HG03354 (cell line): ENCODE results near the gene PIK3R1.

ENCODE experiments used
- ATAC-seq: cut with Tn5 transposase; IDR thresholded peaks from one replicate; pipeline ENCODE4 v1.9.1; 2021; ENCODE audit warnings: mild to moderate bottlenecking; ENCODE audit not compliant: unreplicated experiment, poor library complexity, severe bottlenecking

Gene PIK3R1

DNA sequence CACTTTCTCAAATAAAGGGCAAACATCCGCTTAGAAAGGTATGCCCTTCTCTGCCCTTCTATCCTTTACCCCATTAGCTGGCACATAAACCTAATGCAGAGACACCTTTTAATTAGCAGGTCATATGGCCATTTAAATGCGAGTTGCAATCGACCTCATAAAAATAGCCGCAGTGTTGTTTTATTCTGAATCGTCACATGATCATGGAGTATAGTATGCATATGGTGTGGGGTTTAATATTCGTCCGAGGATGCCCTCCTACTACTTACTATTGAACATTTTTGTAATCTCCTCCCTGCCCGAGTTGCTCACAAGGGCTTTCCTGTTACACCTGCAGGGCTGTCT, 72.0 kb downstream of the PIK3R1 start:
- no peak for ATAC-seq

DNA sequence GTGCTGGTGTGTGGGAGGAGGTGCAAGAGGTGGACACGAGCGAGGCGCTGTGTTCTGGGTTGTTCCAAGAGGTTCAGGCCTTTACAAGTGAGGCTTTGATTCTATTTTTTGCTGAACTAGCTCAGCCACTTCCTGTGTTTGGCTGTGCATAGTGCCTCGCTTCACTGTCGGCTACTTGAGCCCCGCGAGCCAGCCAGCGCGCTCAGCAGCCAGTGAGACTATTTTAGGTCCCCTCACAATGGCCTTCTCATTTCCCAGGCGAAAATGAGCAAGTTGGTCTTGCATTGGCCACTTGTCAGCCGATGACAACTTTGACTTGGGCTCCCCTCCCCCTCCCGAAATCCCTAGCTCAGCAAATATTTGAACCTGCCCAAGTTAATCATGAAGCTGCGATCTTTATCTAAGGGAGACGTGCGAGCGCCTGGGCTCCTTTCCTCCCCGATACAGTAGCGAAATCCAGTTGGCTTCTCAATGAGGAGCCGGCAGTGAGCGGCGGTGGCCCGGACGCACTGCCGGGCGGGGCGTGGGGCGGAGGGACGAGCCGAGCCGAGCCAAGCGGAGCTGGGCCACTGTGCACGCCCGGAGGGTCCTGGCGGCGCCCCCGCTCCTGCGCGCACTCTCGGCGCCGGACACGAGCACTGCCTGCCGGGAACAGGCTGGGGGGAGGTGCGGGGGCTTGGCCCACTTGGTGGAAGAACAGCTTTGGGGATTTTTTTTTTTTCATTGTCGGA, 72.6 kb downstream of the PIK3R1 start:
- peak; percentile 78 for ATAC-seq

DNA sequence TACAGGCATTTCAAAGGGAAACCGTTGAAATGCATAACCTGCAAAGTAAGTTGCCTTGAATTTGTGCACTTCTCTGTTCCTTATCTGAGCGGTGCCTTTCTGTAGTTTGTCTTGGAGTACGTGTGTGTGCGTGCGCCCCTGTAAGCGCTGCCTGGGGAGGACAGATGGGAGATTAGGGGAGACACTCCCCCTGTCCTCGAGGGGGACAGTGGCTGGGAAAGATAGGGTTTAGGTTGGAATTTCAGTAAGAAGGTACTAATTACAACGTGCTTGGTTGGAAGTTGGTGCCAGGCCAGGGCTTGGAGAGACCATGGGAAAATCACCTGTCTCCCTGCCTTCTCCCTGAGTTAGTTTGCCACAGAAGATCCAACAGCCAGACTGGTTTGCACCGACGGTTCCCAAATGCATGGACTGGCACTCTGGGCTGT, 73.2 kb downstream of the PIK3R1 start:
- peak; percentile 20 for ATAC-seq

DNA sequence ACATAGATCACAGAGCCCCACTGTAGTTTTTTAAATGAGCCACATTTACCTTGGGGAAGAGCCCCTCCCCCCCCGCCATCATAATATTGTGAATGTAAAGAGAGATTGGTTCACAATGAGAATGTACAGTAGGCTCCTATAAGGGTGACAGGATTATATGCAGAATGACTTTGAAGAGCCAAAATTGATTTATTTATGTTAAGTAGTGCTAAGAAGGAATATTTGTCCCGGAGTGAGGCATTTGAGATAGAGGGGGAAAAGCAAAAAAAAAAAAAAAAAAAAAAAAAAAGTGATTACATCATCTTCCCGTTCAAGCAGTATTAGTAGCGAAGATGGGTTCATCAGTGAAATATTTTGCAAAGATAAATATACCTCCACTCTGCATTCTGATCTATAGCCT, 73.9 kb downstream of the PIK3R1 start:
- ATAC-seq = no peak

DNA sequence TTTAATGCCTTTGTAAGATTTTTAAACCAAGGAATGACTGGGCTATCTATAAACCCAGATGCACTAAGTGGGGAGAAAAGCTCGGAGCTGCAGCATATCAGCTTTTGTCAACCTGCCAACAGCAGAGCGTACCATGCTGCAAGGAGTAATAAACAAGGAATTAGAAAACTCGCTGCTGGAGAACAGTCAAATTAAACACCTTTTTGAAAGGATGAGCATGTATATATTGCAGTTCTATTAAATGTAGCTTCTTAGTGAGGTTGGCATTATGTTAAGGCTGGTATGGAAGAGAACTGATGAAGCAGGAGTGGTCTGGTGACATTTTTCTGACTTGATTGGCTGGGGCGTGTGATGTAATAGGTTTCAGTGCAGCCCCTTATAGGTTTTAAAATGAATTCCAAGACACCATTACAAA, 74.7 kb downstream of the PIK3R1 start:
- no peak for ATAC-seq

DNA sequence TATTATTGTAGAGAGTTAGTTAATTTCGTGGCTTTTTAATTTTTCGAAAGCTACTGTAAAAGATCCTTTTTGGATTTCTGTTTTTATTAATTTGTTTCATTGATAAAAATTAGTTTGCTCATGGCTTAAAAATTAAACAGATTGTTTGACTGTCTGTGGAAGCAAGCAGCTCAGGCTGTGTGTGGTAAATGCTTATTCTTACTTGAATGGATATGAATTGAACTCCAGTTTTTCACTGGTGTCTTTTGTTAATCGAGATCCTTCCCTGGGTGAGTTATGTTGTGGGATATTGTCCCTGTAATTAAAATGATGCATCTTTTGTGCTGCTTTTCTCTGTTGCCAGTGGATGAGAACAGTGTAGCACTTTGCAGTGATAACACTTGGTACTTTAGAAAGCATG, 75.3 kb downstream of the PIK3R1 start:
- ATAC-seq = no peak

DNA sequence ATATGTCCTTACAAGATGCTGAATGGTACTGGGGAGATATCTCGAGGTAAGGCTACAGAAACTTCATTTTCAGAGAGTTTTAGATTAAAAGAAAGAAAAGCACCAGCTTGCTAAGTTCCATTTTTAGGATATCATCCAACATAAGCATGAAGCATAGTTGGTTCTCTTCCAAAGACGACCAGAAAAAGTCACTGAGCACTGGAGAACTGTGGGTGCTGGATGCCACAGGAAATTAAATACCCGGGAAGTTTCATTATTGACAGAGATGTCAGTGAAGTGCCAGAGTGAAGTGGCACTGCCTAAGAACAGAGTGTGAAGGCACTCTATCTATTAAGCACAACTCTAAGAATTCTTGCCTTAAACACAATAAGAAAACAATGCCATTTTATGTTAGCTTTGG, 76.8 kb downstream of the PIK3R1 start:
- no peak for ATAC-seq

DNA sequence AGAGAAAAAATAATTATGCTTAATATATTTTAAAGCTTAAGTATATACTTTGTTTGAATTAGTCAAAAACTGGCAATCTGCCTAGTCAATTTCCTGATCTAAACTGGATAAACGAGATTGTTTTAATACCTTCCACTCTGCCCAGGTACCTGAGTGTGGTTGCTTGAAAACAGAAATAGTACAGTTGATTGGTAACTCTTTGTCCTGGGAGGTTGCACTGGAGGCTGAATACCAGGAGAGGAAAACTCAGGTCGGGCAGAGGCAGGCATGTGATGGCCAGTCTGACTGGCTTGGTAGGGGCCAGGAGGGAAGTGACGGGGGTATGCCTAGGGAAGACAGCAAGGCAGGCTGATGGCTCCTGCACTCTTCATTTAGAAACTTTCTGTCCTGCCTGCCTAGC, 80.2 kb downstream of the PIK3R1 start:
- no peak for ATAC-seq

DNA sequence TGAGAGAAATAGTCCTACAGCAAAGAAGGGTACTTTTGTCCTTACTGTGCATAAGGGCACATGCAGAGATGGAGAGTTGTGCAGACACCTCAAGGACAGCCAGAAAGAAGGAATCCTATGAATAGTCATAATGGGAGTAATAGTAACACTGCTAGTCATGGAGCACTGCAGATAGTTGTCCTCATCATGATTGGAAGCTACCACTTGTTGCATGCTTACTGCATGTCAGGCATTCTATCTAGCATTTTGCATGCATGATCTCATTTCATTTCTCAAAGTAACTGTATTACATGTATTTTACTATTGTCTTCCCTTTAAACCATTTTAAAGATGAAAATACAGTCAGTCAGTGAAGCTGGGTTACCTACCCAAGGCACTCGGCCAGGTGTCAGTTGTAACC, 81.3 kb downstream of the PIK3R1 start:
- no peak for ATAC-seq

DNA sequence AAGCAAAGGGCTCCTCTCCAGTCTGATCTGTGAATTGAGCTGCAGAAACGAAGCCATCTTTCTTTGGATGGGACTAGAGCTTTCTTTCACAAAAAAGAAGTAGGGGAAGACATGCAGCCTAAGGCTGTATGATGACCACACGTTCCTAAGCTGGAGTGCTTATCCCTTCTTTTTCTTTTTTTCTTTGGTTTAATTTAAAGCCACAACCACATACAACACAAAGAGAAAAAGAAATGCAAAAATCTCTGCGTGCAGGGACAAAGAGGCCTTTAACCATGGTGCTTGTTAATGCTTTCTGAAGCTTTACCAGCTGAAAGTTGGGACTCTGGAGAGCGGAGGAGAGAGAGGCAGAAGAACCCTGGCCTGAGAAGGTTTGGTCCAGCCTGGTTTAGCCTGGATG, 82.1 kb downstream of the PIK3R1 start:
- no peak for ATAC-seq

DNA sequence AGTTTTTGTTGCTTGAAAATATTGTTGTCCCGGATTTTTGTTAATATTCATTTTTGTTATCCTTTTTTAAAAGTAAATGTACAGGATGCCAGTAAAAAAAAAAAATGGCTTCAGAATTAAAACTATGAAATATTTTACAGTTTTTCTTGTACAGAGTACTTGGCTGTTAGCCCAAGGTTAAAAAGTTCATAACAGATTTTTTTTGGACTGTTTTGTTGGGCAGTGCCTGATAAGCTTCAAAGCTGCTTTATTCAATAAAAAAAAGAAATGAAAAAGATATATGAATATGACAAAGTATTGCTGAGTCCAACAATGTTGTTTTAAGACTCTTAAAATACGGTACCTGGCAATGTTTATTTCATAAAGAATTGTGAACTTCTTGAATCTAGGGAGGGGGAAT, 82.9 kb downstream of the PIK3R1 start:
- no peak for ATAC-seq

DNA sequence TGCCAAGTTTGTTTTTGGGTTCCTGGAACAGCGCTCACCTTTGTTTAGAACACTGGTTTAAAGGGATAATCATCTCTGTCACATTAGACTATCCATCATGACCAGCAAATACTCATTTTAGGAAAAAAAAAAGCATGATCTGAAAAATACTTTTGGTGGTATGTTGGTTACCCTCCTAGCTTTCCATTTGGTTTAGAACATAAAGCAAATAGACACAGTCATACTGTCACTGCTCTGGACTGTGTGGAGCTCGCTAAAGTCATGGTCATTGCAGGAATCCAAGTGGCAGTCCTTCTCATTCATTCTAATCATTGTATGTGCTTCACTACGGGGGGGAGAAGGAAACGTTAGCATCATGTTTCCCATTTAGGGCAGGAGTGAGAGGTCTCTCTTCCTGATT, 83.5 kb downstream of the PIK3R1 start:
- no peak for ATAC-seq

DNA sequence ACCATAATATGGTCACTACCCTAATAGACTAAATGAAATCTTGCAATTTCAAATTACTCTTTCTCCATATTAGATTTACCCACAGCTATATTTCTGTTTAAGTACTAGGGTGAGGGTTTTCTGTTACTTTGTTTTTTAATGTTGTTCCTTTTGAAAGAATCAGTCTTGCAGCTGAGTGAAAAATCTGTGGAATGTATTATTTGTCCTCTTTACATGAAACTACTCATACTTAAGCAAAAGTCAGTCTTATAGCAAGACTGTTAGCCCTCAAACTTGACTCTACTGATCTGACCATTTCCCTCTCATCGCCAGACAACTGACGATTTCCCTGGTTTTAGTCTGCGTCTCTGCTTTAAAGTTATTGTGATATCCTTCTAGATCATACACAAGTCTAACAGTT, 84.0 kb downstream of the PIK3R1 start:
- ATAC-seq = no peak

DNA sequence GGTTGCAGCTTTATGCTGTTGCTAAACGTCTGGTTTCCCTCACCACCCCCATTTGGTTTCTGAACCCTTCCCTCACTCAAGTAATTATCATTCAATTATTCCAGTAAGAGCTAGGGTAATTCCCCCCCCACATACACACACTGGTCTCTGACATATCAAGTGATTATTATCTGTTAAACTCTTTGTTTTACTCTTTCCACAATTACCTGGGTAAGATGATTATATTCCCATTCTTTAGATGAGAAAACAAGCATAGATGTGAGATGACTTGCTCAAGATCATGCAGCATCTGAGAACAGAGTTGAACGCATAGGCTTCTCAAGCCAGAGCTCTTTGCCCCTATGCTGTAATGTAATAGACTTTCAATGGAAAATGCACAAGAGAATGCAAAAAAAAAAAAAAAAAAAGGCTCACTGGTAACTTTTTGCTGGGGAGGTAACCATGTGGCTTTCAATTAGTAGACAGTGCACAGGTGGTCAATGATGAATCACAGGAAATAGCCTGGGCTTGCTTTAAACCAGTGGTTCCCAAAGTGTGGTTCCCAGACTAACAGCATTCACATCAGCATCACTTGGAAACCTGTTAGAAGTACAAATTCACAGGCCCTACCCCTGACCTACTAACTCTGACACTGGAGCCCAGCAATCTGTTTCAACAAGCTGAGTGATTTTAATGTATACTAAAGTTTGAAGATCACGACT, 87.6 kb downstream of the PIK3R1 start:
- peak; percentile 80 for ATAC-seq

DNA sequence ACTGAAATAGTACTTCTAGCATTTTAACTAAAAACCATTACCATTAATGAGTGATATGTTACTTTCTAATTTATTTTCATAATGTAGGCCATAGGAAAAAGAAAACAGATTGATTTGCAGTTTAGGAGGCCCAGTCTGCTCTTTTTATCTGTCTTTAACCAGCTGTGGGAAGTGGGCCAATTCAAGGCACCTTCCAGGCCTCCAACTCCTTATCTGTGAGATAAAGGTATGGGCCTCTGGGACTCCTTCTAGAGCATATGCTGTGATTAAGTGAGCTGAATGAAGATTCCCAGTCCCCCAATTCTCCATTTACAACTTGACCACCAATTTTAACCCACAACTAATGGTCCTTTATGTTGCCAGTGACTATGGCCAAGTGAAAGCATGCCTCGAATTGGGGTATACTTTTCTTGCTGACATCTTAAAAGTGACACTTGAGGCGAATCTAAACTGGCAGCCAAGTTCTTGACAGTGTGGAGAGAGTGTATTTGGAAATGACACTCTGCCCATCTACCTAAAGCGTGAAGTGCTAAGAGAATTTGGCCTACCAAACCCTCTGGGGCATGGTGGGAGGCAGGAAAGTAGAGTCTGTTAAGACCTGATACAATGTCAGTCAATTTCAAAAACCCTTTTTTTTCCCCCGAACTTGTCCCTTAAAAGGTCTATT, 88.3 kb downstream of the PIK3R1 start:
- peak; percentile 31 for ATAC-seq

DNA sequence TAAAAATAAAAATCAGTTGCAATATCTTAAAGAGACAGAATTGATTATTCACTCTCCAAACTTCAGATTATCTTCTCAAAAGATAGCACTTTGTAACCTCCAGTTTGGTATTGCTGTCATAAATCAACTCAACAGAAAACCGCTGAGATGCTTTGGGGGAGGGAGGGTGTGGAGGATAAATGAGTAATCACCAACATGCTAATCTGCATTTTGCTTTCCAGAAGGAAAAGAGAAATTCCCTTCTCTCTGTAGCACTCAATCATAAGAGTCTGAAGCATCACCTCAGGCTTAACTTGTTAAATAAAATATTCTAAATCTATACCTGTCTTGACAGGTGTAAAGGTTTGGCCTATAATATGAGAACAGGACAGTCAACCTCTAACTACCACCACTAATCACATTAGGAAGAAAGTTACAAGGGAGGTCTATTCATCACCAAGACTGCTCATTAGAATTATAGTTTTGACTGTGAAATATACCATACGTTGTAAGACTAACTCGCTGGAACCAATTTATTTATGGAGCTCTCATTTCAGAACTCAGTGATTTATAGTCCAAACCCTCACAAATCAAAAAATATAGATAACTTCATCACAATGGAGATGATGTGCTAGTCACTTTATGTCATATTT, 89.0 kb downstream of the PIK3R1 start:
- no peak for ATAC-seq

DNA sequence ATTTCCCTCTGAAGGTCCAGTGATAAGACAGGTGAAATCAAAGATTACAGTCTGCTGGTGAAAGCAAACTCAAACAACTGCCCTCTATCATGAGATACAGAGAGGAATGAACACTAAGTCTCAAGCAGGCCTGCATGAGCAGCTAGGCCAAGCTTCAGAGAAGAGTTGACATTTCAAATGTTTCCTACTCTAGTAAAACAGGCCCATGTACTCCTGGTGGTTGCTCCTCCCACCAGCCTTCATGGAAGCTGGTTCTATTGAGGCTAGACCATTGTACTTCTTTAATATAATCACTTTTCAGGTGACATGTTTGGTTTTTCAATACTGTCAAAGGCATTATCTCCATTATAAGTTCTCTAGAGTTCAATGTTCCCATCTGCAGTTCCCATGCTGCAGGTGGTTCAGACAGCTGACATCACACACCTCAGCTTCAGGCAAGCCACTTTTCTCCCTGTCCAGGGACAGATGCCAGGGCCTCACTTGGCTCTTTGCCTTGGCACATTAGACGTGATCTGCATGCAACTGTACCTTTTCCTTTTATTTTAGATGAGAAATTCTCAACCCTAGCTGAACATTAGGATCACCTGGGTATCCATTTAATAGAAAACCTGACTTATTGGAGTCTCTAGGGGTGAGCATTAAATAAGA, 89.8 kb downstream of the PIK3R1 start:
- ATAC-seq = no peak

DNA sequence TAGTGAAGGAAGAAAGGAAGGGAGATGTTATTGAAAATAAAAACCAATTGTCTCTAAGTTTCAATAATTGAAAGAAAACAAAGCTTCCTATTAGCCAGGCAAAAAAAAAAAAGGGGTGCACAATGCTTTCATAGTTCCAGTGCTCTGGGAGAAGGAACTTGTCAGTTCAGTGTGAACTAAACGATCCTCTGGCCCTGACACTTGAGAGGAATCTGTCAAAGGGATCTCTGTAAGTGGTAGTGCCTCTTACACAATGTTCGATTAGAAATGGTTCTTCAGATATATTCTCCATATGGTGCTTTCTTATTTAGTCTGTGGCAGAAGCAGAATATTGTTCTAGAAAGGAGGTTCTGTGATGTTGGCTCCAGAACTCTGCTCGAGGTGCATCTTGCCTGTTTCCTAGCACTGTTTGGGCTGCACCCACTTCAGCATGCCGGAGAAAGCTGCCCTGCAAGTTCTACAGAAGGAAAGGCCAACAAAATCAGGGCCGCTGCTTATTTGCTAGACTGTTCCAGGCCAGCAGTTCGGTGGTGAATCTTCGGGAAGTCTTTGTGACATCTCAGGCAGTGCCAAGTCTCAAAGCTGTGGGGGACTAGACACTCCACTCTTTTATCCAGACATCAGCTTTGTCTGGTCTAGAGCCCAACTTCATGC, 90.9 kb downstream of the PIK3R1 start:
- no peak for ATAC-seq

DNA sequence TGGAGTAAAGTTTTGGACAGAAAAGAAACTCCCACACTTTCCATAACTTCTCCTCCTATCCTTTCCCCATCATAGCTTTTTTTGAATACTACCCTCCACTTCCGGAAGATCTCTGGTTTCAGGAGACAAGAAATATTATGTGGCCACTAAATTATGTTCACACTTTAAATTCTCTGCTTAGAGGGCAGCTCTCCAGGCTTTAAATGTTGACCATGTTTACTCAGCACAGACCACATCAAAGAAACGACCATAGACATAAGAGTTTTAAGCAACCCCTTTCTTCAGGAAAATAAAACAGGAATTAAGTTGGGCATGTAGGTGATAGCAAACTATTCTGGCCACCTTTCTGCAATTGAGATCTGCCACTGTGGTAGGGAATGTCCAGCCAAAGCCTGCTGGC, 97.8 kb downstream of the PIK3R1 start:
- no peak for ATAC-seq

DNA sequence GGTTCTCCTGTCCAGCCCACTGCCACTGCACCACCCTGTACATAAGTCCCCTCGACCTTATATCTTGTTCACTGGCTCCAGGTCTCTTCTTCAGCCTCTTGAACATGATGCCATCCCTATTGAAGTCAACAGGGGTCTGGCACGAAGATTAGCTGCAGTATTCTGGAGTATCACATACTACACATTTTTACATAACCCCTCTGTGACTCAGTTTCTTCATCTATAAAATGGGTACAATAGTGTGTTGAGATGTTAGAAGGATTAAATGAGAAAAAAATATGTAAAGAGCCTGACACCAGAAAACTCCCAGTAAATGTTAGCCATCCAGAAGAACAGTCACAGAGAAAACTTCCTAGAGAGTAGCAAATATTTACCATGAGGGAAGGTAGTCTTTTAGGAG, 98.9 kb downstream of the PIK3R1 start:
- no peak for ATAC-seq
